ENCODE data around the gene CTSH.

The CTSH gene

GRCh38 chr15:78977591-78978347, 32.9 kb upstream of the CTSH start:
- no peak for DNase-seq

GRCh38 chr15:78977091-78977571, 32.3 kb upstream of the CTSH start:
- no peak for DNase-seq

GRCh38 chr15:78976691-78977090, 31.8 kb upstream of the CTSH start:
- DNase-seq: no peak

GRCh38 chr15:78974272-78974918, 29.5 kb upstream of the CTSH start:
- DNase-seq: no peak

- DNase-seq: no peak
Observed at GRCh38 chr15:78969687-78970349, 25.0 kb upstream of the CTSH start.

- no peak for DNase-seq
Observed at GRCh38 chr15:78968539-78969271, 23.9 kb upstream of the CTSH start.

- no peak for DNase-seq
Observed at GRCh38 chr15:78968114-78968513, 23.3 kb upstream of the CTSH start.

GRCh38 chr15:78960308-78960707, 15.5 kb upstream of the CTSH start:
- no peak for DNase-seq

- DNase-seq: no peak
Observed at GRCh38 chr15:78959360-78959759, 14.5 kb upstream of the CTSH start.

GRCh38 chr15:78957416-78958093, 12.7 kb upstream of the CTSH start:
- DNase-seq: no peak

- DNase-seq: no peak
Observed at GRCh38 chr15:78956937-78957336, 12.1 kb upstream of the CTSH start.

GRCh38 chr15:78955355-78955754, 10.5 kb upstream of the CTSH start:
- no peak for DNase-seq

GRCh38 chr15:78951841-78952238, 7.0 kb upstream of the CTSH start:
- DNase-seq: no peak

- DNase-seq: no peak
Observed at GRCh38 chr15:78950902-78951840, 6.3 kb upstream of the CTSH start.

- no peak for DNase-seq
Observed at GRCh38 chr15:78950343-78950742, 5.5 kb upstream of the CTSH start.

- DNase-seq: no peak
Observed at GRCh38 chr15:78949461-78949860, 4.6 kb upstream of the CTSH start.

- DNase-seq: no peak
Observed at GRCh38 chr15:78947506-78947905, 2.7 kb upstream of the CTSH start.

- DNase-seq: no peak
Observed at GRCh38 chr15:78946493-78946892, 1.6 kb upstream of the CTSH start.

- no peak for DNase-seq
Observed at GRCh38 chr15:78944202-78944625, 632 bp downstream of the CTSH start.

GRCh38 chr15:78943692-78944091, 1.2 kb downstream of the CTSH start:
- DNase-seq: no peak

GRCh38 chr15:78942741-78943140, 2.1 kb downstream of the CTSH start:
- no peak for DNase-seq
